ENCODE data around the gene LRMDA.

GRCh38 chr10:75977139-75977538 lies 545.7 kb downstream of the LRMDA start:
- TF ChIP-seq CTCF (IDR thresholded peaks at IDR 0.05) (no peak), POLR2A (IDR thresholded peaks at IDR 0.05) (no peak)
